Stimulated activated CD8-positive, alpha-beta memory T cell treated with anti-CD3 and anti-CD28 coated beads, Interleukin-15, amount 100 ng/mL, for 1 hour (primary cell): ENCODE results near the gene COMTD1.

Experiments
- DNase-seq: peaks from one replicate; pipeline ENCODE4 v3.0.0-alpha.2; 2020; ENCODE audit warnings: low read depth

The COMTD1 gene

GRCh38 chr10:75245354-75246250 lies 9.8 kb upstream of the COMTD1 start:
- no peak for DNase-seq

DNA sequence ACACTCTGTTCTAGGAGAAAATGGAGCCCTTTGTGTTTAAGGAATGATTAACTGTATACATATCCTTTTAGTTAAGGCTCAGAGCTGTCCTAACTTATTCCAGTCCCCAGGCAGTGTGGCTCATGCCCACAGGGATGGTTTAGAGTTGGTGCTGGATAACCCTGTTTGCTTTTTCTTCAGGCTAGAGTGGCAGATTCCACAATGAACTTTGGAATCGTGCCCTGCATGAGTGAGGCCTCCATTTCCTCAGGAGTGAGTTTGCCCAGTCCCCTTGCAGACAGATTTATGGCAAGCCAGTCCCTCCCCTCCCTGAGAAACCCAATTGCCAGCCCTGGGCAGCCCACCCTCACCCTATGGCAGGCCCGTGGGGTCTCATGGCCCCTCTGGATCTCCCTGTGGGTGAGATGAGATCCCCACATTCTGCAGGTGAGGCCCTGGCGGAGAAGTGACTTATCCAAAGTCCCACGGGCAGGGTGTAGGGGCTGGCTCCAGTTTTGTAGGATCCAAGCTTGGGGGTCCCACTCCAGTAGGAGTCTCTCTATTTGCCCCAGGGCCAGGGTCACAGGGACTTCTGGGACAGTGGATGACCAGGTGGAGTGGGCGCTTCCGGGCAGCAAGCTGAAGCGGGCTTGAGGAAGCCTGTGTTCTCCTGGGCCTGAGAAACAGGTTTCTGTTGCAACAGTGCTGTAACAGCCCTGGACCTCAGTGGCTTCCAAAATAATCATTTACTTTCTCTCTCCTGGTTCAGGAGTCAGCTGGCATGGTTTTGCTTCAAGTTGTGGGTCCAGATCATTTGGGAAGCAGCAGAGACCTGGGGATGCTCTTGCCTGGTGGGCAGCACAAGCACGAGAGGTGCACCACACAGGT lies 9.0 kb upstream of the COMTD1 start:
- DNase-seq: no peak

DNA sequence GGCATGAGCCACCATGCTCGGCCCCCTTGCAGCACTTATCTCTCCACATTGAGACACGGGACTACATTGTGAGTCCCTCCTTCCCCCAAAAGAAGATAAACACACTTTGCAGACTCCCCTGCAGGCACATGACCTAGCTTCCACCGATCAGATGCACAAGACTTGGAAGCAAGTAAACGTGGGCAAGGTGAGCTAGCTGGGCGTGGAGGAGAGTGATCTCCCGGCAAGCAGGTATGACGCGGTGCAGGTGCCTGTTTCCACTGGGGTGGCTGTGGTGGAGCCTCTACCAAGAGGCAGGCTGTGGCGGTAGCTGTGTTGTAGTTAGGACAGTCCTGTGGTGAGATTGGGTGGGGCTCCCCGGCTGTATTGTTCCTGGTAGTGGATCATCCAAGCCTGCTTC lies 7.7 kb upstream of the COMTD1 start:
- DNase-seq: no peak

DNA sequence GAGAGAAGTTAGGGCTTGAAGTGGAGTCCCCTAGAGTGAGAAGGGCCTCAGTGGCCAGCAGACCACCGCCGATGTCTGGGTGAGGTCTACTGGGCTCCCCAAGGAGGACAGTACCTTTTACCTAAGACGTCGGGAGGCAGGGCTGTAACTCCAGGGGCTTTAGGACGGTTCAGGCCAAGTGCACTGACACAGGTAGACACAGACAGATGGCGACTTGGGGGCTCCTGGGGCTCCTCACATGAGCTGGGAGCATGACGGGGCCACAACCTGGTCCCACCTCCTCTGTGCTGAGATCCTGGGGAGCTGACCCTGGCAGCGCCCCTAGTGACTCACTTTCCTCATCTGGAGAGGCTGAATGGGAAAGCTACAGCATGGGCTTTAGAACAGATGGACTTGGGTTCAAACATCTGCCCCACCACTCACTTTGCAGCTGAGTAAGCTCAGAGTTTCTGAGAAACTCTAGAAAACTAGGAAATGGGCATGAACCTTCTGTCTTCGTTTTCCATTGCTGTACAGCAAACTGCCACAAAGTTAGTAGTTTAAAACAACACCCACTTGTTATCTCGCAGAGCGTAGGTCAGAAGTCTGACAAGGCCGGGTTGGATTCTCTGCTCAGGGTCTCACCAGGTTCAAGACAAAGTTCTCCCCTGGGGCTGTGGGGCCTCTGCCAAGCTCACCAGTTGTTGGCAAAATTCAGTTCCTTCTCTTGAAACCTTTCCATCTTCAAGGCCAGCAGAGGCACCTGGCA lies 4.7 kb upstream of the COMTD1 start:
- no peak for DNase-seq

DNA sequence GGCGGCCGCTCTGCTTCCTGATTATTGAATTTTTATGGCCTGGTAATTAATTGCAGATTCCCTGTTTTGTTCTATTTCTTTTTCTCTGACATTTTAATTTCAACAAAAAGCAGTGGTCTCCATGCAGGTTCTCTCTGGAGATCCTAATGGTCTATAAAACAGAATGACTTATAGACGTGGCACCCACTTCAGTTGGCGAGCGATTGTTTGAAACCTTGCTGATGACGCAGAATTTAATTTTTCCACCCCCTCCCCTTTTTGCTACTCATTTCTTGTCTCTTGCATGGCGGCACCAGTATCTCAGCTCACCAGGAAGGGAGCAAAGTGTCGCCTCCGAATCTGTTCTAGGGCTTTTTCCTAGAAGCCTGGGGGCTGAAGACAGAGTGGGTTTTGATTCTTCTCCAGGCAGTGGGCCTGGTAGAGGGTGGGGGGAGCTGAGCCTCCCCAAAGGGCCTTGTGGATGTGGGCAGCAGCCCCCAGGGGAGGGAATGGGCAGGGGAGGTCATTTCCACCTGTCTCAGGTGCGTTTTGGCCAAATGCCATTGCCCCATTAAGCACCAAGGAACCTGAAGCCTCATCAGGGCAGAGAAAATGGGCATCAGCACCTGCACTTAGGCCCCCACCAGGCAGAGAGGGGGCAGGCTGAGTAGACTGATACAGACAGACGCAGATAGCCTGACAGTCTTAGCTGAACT lies 3.5 kb upstream of the COMTD1 start:
- no peak for DNase-seq

DNA sequence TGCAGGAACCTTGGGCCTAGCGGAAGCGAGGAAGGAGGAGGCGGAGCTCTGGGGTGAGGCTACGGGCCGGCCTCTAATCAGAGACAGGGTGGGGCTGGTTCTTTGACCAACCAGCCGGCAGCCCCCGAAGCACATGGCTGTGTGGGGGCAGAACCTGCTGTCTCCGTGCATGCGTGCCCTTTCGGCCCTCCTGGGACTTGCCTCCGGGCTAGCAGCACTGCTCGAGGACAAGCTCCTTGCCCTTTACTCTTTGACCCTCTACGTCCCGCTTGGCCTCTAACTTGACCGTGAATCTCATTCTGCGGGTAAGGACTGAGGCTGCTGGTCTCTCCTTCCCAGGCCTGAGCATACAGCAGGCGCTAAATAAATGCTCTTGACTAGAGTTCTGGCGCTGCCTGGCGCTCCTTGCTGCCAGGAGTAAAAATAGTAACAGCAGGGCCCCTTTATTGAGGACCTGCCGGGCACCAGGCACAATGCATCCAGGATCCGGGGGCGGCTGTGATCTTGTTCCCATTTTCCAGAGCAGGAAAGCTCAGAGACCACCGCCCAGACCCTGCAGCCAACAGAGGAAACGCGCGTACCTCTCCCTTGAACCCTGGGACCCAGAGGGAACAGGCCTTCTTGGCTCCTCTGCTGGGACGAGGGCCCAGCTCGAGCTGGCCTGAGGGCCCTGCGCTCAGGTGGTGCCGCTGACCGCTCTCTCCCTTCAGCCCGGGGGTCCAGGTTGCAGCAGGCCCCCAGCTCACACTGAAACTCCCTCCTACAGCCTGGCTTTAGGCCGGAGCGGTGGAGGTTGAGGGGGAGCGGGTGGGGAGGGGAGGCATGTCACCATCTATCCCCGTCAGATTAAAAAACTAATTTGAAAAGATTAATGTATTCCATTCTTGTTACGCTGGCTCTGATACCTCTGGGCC lies 2.7 kb upstream of the COMTD1 start:
- DNase-seq: no peak

DNA sequence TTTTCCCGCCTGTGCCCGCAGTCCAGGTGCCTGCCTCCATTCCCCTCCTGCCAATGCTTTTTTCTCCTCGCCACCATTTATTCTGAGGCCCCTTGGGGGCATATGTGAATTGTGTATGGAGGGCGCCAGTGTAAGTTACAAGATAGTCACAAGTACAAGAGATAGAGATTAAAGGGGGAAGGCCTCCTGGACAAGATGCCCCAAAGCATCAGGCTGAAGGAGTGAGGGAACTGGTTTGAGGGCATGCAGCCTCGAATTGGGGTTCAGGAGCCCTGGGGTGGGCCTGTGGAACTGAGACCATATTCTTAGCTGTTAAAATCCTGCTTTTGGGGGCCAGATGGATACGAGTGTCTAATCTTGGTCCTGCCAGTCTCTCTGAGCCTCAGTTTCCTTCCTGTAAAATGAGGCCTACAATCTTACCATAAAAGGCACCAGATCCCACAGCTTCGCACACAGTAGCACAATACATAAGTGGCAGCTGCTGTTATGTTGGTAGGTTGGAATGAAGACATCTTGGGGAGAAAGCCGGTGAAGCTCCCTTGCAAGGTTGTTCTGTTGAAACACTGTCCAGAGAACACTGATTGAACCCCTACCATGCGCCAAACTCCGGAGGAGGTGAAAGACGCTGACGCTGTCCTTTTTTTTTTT lies 545 bp upstream of the COMTD1 start:
- DNase-seq: no peak

DNA sequence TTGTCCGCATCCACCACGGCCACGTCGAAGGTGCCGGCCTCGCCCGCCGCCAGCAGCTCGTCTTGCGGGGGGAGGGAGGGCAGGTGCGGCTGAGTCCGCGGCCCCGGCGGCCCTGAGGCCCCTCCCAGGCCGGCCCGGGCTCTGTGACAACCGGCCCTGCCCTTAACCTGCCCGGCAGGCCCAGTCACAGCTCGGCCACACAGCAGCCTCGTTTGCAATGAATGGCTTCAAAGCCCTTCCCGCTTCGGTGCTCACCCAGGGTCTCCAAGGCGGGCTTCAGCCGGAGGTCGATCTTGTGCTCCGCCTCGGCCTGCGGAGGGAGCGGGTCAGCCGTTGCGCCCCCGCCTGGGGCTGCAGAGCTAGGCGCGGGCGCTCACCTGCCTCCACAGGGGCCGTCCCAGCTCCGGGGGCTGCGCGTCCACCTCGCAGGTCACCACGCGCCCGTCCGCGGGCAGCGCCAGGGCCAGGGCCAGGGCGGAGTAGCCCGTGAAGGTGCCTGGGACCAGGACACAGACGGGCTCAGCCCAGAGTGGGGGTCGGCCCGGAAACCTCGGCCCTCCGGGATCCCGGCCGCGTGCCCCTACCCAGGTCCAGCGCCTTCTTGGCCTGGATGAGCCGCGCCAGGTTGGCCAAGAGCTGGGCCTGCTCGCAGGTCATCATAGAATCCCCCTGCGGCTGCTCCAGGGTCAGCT lies 928 bp downstream of the COMTD1 start:
- DNase-seq: no peak

DNA sequence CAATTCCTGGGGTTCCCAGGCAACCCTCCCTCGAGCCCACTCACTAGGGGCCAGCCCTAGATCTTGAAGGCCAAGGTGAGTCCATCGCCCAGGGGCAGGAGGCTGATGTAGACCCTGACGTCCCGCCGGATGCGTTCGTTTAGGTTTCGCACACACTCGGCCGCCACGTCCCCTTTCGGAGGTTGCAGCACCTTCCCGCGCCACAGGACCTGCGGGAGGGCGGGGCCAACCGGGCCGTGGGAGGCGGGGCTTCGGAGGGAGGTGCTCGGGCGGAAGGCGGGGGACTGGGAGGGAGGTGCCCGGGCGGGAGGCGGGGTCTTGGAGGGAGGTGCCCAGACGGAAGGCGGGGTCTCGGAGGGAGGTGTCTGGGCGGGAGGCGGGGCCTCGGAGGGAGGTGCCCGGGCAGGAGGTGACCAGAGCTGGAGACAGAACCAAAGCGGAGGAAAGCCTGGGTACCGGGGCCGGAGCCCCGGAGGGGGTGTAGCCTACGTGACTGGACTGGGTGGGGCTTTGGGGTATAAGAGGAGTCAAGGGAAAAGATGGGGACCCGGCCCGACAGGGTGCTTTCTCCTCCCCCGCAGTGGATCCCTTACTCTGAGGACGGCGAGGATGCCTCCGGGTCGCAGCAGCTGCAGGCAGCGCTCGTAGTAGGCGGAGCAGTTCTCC lies 1.6 kb downstream of the COMTD1 start:
- peak; percentile 98 for DNase-seq

DNA sequence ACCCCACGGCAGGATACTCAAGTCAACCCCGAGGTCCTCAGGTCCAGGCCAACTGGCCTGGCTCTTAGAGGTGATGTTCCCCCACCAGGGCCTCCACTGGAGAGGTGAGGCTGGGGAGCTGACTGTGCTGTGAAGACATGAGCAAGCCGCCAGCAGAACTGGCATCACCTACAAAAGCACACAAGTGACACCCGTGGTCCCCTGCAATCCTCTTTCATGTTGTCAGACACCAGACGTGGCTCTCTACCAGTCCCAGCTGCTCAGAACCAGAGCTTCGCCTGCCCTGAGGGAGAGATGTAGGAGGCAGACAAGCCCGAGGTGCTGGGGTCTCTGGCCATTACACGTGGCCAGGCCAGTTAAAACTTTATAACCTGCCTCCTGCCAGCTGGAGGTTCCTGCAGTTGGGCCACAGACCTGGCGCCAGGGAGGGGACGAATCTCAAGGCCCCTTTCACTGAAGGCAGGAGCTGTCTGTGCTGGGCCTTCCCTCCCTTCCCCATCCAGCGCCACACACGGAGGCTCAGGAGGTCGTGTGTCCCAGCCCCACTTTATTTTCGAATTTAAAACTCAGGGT lies 2.2 kb downstream of the COMTD1 start:
- DNase-seq: no peak

- no peak for DNase-seq
These were observed 3.8 kb downstream of the COMTD1 start for GRCh38 chr10:75231672-75232581.

GRCh38 chr10:75230600-75231038 lies 5.1 kb downstream of the COMTD1 start:
- DNase-seq: peak; percentile 91

DNA sequence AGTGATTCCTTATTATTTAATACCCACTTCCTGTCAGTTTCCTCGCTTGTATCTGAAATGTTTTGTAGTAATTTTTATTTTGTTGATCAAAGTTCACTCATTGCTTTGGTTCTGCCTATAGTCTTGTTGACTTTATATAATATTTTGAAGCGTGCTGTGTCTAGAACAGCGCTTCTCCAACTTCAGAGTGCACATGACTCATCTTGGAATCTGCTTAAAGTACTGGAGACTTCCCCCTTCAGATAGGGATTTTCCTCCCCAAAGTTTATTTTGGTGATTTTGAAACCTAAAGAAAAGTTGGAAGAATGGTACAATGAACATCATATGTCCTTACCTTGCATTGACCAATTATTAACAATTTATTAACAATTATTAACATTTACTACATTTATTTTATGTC lies 5.8 kb downstream of the COMTD1 start:
- no peak for DNase-seq

- no peak for DNase-seq
These were observed 6.9 kb downstream of the COMTD1 start for GRCh38 chr10:75228834-75229233.

GRCh38 chr10:75228278-75228677 lies 7.5 kb downstream of the COMTD1 start:
- DNase-seq: no peak

DNA sequence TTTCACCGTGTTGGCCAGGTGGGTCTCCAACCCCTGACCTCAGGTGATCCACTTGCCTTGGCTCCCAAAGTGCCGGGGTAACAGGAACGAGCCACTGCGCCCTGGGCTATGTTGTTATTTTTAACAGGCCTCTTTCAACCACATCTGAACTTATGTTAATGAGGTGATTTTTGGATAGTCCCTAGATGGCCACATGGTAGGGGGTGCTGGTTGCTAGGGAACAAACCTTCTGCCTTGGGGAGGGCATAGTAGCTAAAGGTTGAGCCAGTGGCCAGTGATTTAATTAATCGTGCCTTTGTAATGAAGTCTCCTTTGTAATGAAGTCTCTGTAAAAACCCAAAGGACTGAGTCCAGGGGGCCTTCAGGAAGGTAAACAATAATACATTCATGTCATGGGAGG lies 9.1 kb downstream of the COMTD1 start:
- no peak for DNase-seq

GRCh38 chr10:75226095-75226494 lies 9.7 kb downstream of the COMTD1 start:
- DNase-seq: no peak
